HL-60 (cell line): ENCODE measurements around the gene MYO1D.
"Not testable (repeated sequence)": the region's sequence is repeated elsewhere in the genome, so short reads cannot be mapped to it uniquely, and the experiment has no call there.

Experiments
- GABPA ChIP-seq: IDR thresholded peaks from 2 replicates; pipeline ENCODE4 v1.6.1; 2012; ENCODE audit warnings: low read depth
- POLR2AphosphoS5 ChIP-seq: IDR thresholded peaks from 2 replicates; pipeline ENCODE4 v1.6.1; 2012; ENCODE audit warnings: low read depth
- SPI1 ChIP-seq: IDR thresholded peaks from 2 replicates; pipeline ENCODE4 v1.6.1; 2012; ENCODE audit warnings: low read depth, mild to moderate bottlenecking, borderline replicate concordance
- TF ChIP-seq, protein P1 (sequence below): IDR thresholded peaks from one replicate; pipeline ENCODE4 v1.5.1; 2011; ENCODE audit warnings: low read length, control low read depth, inconsistent platforms; ENCODE audit not compliant: insufficient read depth
- TF ChIP-seq, protein P2 (sequence below): IDR thresholded peaks from 2 replicates; pipeline ENCODE4 v1.6.1; 2012; ENCODE audit warnings: low read depth; ENCODE audit not compliant: insufficient replicate concordance

- TF ChIP-seq, protein P1, sequence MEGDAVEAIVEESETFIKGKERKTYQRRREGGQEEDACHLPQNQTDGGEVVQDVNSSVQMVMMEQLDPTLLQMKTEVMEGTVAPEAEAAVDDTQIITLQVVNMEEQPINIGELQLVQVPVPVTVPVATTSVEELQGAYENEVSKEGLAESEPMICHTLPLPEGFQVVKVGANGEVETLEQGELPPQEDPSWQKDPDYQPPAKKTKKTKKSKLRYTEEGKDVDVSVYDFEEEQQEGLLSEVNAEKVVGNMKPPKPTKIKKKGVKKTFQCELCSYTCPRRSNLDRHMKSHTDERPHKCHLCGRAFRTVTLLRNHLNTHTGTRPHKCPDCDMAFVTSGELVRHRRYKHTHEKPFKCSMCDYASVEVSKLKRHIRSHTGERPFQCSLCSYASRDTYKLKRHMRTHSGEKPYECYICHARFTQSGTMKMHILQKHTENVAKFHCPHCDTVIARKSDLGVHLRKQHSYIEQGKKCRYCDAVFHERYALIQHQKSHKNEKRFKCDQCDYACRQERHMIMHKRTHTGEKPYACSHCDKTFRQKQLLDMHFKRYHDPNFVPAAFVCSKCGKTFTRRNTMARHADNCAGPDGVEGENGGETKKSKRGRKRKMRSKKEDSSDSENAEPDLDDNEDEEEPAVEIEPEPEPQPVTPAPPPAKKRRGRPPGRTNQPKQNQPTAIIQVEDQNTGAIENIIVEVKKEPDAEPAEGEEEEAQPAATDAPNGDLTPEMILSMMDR, result not testable (repeated sequence)
- not testable (repeated sequence) for TF ChIP-seq POLR2AphosphoS5, GABPA, SPI1
- TF ChIP-seq, protein P2, sequence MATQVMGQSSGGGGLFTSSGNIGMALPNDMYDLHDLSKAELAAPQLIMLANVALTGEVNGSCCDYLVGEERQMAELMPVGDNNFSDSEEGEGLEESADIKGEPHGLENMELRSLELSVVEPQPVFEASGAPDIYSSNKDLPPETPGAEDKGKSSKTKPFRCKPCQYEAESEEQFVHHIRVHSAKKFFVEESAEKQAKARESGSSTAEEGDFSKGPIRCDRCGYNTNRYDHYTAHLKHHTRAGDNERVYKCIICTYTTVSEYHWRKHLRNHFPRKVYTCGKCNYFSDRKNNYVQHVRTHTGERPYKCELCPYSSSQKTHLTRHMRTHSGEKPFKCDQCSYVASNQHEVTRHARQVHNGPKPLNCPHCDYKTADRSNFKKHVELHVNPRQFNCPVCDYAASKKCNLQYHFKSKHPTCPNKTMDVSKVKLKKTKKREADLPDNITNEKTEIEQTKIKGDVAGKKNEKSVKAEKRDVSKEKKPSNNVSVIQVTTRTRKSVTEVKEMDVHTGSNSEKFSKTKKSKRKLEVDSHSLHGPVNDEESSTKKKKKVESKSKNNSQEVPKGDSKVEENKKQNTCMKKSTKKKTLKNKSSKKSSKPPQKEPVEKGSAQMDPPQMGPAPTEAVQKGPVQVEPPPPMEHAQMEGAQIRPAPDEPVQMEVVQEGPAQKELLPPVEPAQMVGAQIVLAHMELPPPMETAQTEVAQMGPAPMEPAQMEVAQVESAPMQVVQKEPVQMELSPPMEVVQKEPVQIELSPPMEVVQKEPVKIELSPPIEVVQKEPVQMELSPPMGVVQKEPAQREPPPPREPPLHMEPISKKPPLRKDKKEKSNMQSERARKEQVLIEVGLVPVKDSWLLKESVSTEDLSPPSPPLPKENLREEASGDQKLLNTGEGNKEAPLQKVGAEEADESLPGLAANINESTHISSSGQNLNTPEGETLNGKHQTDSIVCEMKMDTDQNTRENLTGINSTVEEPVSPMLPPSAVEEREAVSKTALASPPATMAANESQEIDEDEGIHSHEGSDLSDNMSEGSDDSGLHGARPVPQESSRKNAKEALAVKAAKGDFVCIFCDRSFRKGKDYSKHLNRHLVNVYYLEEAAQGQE, result not testable (repeated sequence)
Observed at GRCh38 chr17:32524553-32524880, 352.4 kb downstream of the MYO1D start.
